GM19351 (cell line): Measurements from ENCODE around the gene NEIL3.

ENCODE experiments used
- ATAC-seq: cut with Tn5 transposase; IDR thresholded peaks from one replicate; pipeline ENCODE4 v1.9.1; 2021; ENCODE audit warnings: mild to moderate bottlenecking, moderate library complexity; ENCODE audit not compliant: unreplicated experiment

NEIL3 gene

DNA sequence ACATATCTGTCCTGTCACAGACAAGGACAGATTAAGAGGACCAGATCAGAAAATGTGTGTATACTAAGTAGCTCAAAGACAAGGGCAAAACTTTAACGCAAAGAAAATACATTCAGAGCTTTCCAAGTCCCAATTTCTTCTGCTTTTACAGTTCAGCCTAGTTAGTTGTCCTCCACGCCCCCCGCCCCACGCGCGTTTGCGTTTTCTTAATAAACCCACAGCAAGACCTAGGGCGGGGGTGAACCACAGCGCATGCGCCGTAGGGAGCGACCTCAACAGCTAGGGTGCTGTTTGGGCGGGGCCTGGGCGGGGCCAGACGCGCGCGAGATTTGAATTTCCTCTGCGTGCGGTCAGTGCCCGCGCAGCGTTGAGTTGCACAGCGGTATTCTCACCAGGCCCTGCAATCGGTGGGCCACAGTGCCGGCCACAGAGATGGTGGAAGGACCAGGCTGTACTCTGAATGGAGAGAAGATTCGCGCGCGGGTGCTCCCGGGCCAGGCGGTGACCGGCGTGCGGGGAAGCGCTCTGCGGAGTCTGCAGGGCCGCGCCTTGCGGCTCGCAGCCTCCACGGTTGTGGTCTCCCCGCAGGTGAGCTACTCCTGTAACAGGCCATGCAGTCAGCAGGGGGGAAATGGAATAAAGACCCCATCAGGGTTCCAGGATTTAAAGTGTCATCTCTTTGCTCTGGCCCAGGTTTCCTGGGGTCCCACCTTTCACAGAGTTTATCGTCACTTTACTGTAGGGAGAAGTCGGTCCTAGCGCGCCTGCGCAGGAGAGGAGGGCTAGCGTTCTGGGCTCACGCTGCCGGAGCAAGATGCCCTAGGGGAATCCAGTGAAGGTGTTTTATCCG is at the start of gene NEIL3:
TSS of gene NEIL3 (plus strand) at position 353 of the 850 bp plus-strand sequence. CDS start at position 433, 80 bp downstream.
- peak; percentile 78 for ATAC-seq

- ATAC-seq = no peak
Measured at GRCh38 chr4:177263818-177264217, 45.9 kb upstream of the NEIL3 start.

GRCh38 chr4:177264788-177265422 is 44.8 kb upstream of the NEIL3 start:
- no peak for ATAC-seq

DNA sequence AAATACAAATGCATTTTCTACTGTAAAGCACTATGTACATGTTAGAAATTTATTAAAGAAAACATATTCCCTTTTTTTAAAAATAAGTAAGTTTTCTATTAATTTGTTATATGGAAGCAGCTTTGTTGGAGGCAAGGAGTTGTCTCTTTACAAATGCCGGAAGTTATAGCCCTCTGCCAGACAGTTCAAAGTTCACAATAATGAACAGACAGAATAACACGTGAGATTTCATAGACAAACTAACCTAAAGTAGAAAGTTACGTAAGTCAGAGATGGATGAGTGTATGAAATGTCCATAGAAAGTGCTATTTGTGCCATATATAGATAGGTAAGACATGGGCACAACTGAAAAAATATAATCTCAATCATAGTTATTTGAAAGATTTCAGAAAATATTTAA is 43.9 kb upstream of the NEIL3 start:
- ATAC-seq = no peak

GRCh38 chr4:177266506-177266905 is 43.2 kb upstream of the NEIL3 start:
- ATAC-seq = peak; percentile 59

DNA sequence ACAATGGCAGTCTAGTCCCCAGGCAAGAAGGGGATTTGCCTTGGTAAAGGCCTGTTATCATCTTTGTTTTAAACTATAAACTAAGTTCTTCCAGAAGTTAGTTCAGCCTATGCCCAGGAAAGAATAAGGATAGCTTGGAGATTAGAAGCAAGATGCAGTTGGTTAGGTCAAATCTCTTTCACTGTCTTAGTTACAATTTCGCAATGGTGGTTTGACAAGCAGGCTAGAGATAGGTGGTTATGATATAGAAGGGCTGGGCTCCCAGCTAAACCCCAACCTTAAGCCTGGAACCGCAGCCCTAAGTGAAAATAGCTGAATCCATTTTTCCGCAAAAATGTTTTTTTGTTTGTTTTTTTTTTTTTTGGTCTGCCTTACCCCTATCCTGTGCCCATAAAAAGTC is 41.8 kb upstream of the NEIL3 start:
- ATAC-seq = no peak

DNA sequence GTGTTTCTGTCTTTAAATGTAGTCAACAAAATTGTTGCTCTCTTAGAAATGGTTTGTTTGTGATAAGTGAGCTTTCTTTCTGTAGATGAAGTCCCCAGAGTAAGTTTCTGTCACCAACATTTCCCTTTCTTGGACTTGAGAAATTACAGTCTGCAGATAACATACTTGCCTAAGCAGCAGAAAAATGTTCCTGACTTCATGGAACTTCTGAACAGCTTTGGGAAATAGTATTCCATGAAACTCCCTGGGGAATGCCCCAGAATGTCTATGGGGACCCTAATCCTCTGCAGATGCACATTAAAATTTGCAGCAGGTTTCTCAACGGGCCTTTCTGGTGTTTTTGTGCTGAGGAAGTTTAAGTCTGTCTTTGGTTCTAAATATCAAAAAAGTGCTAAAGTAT is 38.6 kb upstream of the NEIL3 start:
- ATAC-seq = no peak

- no peak for ATAC-seq
Measured at GRCh38 chr4:177271915-177272766, 37.5 kb upstream of the NEIL3 start.

- ATAC-seq = no peak
Measured at GRCh38 chr4:177275999-177276398, 33.7 kb upstream of the NEIL3 start.

DNA sequence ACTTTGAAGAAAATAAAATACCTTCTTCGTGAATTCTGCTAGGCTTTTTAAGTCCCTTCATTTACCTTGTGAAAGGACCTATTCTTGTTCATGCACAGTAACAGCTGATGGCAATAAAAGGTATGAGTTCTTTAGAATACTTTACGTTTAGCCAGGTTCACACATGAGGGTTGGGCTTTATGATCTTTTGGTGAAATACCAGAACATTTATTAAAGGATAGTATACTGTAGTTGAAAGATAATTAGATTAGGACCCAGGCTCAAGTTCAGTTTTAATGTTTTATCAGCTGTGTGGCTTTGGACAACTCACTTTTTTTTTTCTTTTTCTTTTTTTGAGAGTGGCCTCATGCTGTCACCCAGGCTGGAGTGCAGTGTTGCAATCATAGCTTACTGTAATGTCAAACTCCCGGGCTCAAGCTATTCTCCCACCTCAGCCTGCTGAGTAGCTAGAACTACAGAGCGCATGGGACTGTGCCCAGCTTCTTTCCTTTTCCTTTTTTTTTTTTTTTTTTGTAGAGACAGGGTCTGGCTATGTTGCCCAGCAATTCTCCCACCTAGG is 28.2 kb upstream of the NEIL3 start:
- no peak for ATAC-seq

- ATAC-seq = no peak
Measured at GRCh38 chr4:177282284-177282835, 27.3 kb upstream of the NEIL3 start.

- no peak for ATAC-seq
Measured at GRCh38 chr4:177283167-177283566, 26.5 kb upstream of the NEIL3 start.

GRCh38 chr4:177285953-177286352 is 23.7 kb upstream of the NEIL3 start:
- ATAC-seq = no peak

- no peak for ATAC-seq
Measured at GRCh38 chr4:177287255-177287654, 22.4 kb upstream of the NEIL3 start.

- no peak for ATAC-seq
Measured at GRCh38 chr4:177288335-177288734, 21.3 kb upstream of the NEIL3 start.

GRCh38 chr4:177290780-177291179 is 18.9 kb upstream of the NEIL3 start:
- ATAC-seq = no peak

GRCh38 chr4:177292171-177292570 is 17.5 kb upstream of the NEIL3 start:
- no peak for ATAC-seq

GRCh38 chr4:177293208-177294033 is 16.3 kb upstream of the NEIL3 start:
- no peak for ATAC-seq

- no peak for ATAC-seq
Measured at GRCh38 chr4:177297785-177298391, 11.8 kb upstream of the NEIL3 start.
